Upper lobe of left lung (tissue), 4 donors: ENCODE data around the gene AP1S3.

Experiments
- POLR2A ChIP-seq, 4 donors: fragments of 450-650 bp; IDR thresholded peaks; one replicate each; pipeline ENCODE4 v1.5.1; 2016 to 2017; ENCODE audit warnings: antibody characterized with exemption in 4 of 4, mild to moderate bottlenecking in 2 of 4
- POLR2AphosphoS5 ChIP-seq, 2 donors: sonication (generic); formaldehyde crosslinking; IDR thresholded peaks; one replicate each; pipeline ENCODE4 v1.5.1; 2017; ENCODE audit warnings: antibody characterized with exemption in 2 of 2
- TF ChIP-seq, protein P1 (sequence below), 6 experiments: fragments of 450-650 bp in 4 of 6; fragments of 200-600 bp in 2 of 6; sonication (generic) in 2 of 6; IDR thresholded peaks; one replicate each; pipeline ENCODE4 v1.5.1; 2016 to 2019; ENCODE audit warnings: antibody characterized with exemption in 6 of 6

DNA sequence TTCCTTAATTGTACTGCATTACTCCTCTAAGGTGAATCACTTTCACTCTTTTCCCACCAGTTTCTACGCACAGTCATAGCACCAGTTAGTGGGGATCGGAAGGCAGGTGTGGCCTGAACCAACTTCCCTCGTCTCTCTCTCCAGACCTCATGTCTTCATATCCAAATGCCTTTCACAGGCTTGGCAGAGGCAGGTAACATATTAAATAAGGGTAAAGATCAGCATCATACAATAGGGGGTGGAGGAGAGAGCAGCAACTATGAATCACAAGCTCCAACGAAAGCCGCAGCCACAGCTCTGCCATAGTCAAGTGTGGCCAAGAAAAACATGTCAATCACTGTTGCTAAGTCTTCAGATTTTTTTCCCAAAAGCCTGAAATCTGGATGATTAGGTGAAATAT is 40.3 kb downstream of the AP1S3 start:
- TF ChIP-seq POLR2AphosphoS5 (IDR thresholded peaks at IDR 0.05) (no peak), POLR2A (IDR thresholded peaks at IDR 0.05) (no peak)
- TF ChIP-seq, protein P1, sequence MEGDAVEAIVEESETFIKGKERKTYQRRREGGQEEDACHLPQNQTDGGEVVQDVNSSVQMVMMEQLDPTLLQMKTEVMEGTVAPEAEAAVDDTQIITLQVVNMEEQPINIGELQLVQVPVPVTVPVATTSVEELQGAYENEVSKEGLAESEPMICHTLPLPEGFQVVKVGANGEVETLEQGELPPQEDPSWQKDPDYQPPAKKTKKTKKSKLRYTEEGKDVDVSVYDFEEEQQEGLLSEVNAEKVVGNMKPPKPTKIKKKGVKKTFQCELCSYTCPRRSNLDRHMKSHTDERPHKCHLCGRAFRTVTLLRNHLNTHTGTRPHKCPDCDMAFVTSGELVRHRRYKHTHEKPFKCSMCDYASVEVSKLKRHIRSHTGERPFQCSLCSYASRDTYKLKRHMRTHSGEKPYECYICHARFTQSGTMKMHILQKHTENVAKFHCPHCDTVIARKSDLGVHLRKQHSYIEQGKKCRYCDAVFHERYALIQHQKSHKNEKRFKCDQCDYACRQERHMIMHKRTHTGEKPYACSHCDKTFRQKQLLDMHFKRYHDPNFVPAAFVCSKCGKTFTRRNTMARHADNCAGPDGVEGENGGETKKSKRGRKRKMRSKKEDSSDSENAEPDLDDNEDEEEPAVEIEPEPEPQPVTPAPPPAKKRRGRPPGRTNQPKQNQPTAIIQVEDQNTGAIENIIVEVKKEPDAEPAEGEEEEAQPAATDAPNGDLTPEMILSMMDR (IDR thresholded peaks at IDR 0.05): no peak
